ENCODE measurements around the gene SIM2.

SIM2 gene

GRCh38 chr21:36716836-36717235, 17.9 kb downstream of the SIM2 start:
- no peak for DNase-seq (ENCODE audit: low read depth)

- DNase-seq (ENCODE audit: low read depth) = no peak
Observed at GRCh38 chr21:36717976-36718375, 19.1 kb downstream of the SIM2 start.

GRCh38 chr21:36718951-36719501, 20.1 kb downstream of the SIM2 start:
- DNase-seq (ENCODE audit: low read depth) = no peak

GRCh38 chr21:36719614-36720013, 20.7 kb downstream of the SIM2 start:
- no peak for DNase-seq (ENCODE audit: low read depth)

GRCh38 chr21:36721817-36722216, 22.9 kb downstream of the SIM2 start:
- no peak for DNase-seq (ENCODE audit: low read depth)

DNA sequence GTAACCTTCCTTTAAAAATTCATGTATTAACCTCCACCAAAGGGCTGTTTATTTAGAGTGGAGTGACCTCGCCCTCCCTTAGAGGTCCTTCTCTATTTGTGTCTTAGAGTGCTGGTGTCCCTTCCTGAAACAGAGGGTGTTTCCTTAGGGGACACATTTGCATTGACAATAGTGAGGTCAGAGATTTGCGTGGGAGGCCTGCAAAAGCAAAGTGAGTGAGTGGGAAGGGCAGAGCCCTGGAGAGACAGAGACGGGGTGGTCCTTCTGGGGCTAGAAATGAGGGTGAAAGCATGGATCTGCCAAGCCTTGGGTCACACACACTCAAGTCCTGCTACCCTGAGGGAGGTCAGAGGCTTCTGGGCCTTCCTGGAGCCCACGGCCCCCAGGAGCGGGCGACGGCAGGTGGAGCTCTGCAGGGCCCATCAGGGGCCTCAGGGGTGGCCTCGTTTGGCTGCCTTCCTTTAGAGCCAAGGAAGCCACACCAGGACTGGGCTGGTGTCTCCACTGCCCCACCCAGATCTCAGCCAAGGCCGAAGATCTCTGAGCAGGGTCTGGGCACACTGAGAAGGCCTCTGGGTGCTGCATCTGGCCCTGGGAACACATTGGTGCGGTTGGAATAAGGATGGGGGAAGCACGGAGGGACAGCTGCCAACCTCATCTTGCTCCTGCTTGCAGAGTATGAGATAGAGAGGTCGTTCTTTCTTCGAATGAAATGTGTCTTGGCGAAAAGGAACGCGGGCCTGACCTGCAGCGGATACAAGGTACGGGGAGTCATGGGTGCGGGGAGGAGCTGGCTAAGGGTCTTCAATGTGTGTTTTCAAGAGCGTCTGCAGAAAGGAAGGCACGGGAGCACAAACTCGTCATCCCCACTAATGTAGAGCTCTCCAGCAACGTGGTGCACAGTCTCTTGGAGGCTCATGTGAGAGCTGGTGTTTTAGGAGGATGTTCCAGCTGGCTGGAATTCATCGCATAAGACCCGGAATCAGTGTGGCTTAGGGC, 23.8 kb downstream of the SIM2 start:
- DNase-seq (ENCODE audit: low read depth) = no peak

- no peak for DNase-seq (ENCODE audit: low read depth)
Observed at GRCh38 chr21:36723371-36723881, 24.5 kb downstream of the SIM2 start.

DNA sequence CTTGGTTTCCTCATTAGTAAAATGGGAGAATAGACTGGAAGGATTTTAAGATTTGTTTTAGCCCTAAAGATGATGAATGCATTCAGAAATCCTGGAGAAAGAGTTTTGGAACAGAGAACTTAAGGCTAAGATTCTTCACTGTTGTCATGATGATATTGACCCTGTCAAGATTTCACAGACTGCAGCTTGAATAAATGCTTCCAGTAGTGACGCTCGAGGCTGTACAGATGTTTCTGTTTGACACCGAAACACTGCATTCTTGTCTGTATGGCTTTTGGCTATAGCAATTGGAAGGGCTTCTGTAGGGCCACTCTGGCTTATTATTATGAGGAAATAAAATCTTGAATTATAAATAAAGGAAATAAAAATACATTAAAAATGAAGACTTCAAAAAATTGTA, 25.7 kb downstream of the SIM2 start:
- DNase-seq (ENCODE audit: low read depth) = no peak

DNA sequence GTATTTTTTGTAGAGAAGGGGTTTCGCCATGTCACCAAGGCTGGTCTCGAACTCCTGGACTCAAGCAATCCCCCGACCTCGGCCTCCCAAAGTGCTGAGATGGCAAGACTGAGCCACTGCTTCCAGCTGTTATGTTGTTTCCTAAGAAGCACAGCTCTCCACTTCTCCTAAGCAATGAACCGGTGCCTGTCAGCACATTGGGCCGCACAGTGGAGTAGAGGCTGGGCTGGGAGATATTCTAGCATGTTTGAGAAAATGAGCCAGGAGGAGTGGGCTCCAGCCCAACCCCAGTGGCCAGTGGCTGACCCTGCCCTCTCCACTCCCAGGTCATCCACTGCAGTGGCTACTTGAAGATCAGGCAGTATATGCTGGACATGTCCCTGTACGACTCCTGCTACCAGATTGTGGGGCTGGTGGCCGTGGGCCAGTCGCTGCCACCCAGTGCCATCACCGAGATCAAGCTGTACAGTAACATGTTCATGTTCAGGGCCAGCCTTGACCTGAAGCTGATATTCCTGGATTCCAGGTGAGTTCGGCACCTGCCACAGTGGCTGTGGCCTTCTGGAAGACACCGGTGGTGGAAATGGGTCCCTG, 27.0 kb downstream of the SIM2 start:
- no peak for DNase-seq (ENCODE audit: low read depth)

DNA sequence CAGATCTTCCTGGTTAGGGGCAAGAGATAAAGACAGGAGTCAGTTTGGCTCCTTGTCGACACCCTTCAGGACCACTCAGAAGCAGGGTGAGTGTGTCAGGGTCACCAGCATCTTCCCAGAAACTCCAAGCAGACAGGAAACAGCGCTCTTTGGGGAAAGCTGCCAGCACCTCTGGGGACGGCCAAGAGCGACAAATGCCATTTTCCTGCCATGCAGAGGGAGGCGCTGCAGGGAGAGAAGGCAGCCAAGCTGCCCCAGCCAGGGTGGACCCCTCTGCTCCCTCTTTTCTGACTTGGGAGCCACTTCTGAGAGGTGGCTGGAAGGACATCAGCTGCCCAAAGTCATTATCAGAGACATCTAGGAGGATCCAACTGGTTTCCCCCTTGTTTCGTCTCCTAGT, 29.0 kb downstream of the SIM2 start:
- DNase-seq (ENCODE audit: low read depth) = no peak

DNA sequence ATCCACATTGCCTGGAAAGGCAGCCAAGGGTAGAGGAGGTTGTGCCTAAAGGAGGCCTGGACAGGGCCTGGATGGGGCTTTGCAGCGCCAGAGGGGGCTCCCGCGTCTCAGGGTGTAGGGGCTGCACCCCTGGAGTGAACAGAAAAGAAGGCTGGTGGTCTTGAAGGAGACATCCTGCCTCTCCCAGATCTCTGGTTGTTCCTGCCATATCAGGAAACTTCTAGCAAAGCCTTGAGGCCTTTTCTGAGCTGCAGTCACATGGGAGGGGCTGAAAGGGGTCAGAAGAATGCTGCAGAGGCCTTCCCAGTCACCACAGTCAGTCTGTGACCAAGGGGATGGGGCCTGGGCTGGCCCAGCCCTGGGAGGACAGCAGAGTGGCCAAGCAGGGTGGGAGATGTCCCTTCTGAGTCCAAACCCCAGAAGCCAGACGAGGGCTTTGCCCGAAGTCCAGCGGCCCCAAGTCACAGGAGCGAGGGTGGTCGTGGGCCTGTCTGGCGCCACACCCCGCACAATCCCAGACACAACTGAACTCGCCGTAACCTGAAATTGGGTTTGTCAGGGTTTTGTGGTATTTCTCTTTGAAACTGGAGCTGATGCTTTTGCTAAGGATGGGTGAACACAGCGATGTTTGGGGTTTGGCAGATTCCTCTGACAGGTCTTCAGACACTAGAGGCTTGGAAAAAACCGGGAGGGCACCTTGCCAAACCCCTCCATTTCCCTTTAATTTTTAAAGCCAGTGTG, 29.6 kb downstream of the SIM2 start:
- no peak for DNase-seq (ENCODE audit: low read depth)

DNA sequence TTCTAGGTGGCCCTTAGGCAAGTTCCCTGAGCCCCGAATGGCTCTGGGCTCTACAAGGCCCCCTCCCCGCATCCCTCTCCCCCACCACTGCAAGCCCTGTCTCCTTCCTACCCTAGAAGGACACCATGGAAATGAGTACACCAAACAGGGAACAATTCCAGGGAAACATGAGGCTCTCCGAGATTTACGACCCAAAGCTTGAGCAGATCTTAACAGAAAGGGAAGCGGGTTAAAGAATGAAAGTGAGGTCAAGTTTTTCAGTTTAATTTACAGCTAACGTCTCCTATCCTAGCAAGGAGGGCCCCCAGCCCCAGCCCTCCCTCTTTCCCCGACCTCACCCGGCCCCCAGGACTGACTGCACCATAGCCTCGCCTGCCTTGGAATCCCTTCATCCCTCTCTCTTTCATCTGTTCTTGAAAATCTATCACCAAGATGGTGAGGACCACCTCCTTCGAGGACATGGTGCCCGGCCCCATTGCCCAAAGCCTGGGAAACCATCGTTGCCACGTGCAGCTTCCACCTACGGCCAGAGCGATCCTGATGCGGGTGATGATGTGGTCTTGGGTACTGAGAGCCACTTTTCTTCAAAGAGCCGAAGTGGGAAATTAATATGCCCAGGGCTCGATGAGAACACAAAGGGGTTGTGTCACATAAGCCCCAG, 30.5 kb downstream of the SIM2 start:
- DNase-seq (ENCODE audit: low read depth) = no peak

GRCh38 chr21:36730291-36731281, 31.7 kb downstream of the SIM2 start:
- DNase-seq (ENCODE audit: low read depth) = no peak

DNA sequence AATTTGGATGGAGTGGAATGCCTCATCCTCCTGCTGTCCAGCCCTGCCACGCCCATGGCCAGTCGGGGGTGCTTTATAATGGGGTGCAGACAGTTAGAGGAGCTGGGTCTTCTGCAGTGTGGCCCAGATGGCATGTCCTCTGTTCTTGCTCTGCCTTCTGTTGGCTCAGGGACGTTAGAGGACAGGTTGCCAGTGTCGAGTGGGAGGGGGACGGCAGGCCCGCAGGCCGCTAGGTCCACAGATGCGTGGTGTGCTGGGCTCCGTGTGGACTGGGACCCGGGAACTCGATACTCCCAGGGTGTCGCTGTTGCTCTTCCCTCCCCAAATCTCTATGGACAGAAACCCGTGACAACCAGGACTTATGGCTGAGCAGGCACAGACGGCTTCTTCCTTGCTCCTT, 33.3 kb downstream of the SIM2 start:
- DNase-seq (ENCODE audit: low read depth) = no peak

GRCh38 chr21:36732761-36733160, 33.8 kb downstream of the SIM2 start:
- DNase-seq (ENCODE audit: low read depth) = no peak

DNA sequence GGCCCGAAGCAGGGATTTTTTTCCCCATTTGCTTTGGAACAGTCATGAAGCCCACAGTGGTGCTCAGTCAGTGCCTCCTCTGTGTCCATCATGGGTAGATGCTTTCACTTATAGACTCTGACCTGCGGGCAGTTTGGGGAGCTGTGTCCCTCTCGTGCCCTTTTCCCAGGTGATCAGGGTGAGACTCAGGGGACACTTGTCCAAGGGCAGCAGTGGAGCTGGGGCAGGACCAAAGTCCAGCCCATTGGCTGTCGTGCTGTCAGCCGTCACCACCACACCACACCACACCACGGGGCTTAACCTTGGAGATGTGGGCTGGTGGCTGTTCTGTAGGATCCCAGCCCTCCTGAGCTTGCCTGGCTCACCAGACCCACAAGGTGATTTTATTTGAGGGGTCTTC, 34.9 kb downstream of the SIM2 start:
- DNase-seq (ENCODE audit: low read depth) = no peak

- DNase-seq (ENCODE audit: low read depth) = no peak
Observed at GRCh38 chr21:36734367-36735200, 35.7 kb downstream of the SIM2 start.

GRCh38 chr21:36735201-36735515, 36.2 kb downstream of the SIM2 start:
- no peak for DNase-seq (ENCODE audit: low read depth)

DNA sequence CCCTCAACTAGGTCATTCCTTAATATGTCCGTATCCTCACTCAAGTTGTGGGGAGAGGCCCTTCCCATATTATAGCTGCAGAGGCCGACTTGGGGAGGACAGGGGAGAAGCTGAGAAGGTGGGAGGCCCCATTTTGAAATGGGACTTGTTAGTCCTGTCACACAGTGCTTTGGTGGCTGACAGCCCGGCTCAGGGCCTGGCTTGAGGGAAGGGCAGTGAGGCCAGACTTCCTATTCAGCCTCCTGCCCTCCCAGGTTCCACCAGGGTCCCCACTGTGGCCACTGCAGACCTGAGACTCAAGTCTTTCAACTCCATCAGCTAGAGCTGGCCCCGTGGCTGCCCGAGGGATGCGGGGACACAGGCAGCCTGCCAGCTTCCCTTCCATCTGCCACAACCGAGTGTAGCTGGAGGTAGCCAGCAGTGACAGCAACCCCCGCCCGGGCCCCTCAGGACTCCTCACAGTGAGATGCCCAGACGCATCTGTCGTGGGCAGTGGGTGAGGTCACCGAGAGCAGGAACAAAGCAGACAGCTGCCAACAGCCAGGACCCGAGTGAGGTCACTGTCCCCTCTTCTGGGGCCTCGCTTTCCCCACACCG, 36.9 kb downstream of the SIM2 start:
- no peak for DNase-seq (ENCODE audit: low read depth)

Measured in HS-5 (cell line).